ENCODE measurements around the gene TBL1XR1. TPM values are rescaled to one million over a fixed set of nuclear protein-coding genes. Genes with fewer than 3 reads are reported as not detected.
"Not testable (repeated sequence)": the region's sequence is repeated elsewhere in the genome, so short reads cannot be mapped to it uniquely, and the experiment has no call there.

Gene TBL1XR1
- total and polyA plus RNA-seq, 7 experiments from 2014 or later: 20.8 to 173 (median 107) TPM

- H3K36me3 ChIP-seq (ENCODE audit: control insufficient read depth in 2 of 3, insufficient read depth in 3 of 3, low read length in 3 of 3): no peaks in the 10 kb centered on the region
- ChIA-PET CTCF (interaction anchor here (1.3 kb wide), 1 partner anchor 11 kb away, joined by 3 read pairs; no protein-coding TSS in a partner anchor), POLR2A (no interaction called here)
- no peak overlapping the region for H3K27ac ChIP-seq (ENCODE audit: low read depth, low read length)
- Mint-ChIP-seq H3K27me3 (no peaks in the 10 kb centered on the region), H3K36me3 (peaks cover 4 to 45% (median 34%) of the 10 kb centered on the region in 5 donors), H3K4me3 (peak overlapping the region in 9 of 10 donors; percentile 21 to 73 (median 61)), H3K27ac (peak overlapping the region; percentile 2 to 82 (median 44)), H3K4me1 (peaks cover 48 to 88% (median 71%) of the 10 kb centered on the region in 7 donors), H3K9me3 (peaks cover 0 to 11% (median 0%) of the 10 kb centered on the region in 11 donors)
- no peak overlapping the region for H3K4me3 ChIP-seq (ENCODE audit: low read length)
- DNase-seq (no peak), ATAC-seq (no peak)
- H3K9me3 ChIP-seq (ENCODE audit: control insufficient read depth in 2 of 3, low read length in 3 of 3): no peaks in the 10 kb centered on the region
- no peaks in the 10 kb centered on the region for H3K27me3 ChIP-seq (ENCODE audit: control insufficient read depth in 2 of 2, insufficient read depth in 2 of 2, low read length in 2 of 2)
- H3K4me1 ChIP-seq (ENCODE audit: control insufficient read depth in 2 of 2, insufficient read depth in 2 of 2, low read length in 2 of 2): peaks cover 22 to 28% of the 10 kb centered on the region in 2 donors
- intact Hi-C loops (cut with micrococcal nuclease): loop anchor here in 1 of 2 donors (2.0 kb wide), 1 partner anchor 19 kb away; no protein-coding TSS in a partner anchor
Measured at GRCh38 chr3:177169936-177170722, 27.2 kb downstream of the TBL1XR1 start.

- Histone ChIP-seq H3K27me3 (ENCODE audit: control insufficient read depth in 2 of 2, insufficient read depth in 2 of 2, low read length in 2 of 2) (no peaks in the 10 kb centered on the region), H3K4me1 (ENCODE audit: control insufficient read depth in 2 of 2, insufficient read depth in 2 of 2, low read length in 2 of 2) (peaks cover 22 to 36% of the 10 kb centered on the region in 2 donors), H3K27ac (ENCODE audit: low read depth, low read length) (no peak overlapping the region), H3K36me3 (ENCODE audit: control insufficient read depth in 2 of 3, insufficient read depth in 3 of 3, low read length in 3 of 3) (no peaks in the 10 kb centered on the region), H3K9me3 (ENCODE audit: control insufficient read depth in 2 of 3, low read length in 3 of 3) (no peaks in the 10 kb centered on the region), H3K4me3 (ENCODE audit: low read length) (no peak overlapping the region)
- H3K27me3 Mint-ChIP-seq: no peaks in the 10 kb centered on the region
- H3K4me1 Mint-ChIP-seq: peaks cover 53 to 88% (median 74%) of the 10 kb centered on the region in 7 donors
- ATAC-seq: no peak
- intact Hi-C loops (cut with micrococcal nuclease): loop anchor here in 1 of 2 donors (2.0 kb wide), 1 partner anchor 18 kb away; no protein-coding TSS in a partner anchor
- H3K4me3 Mint-ChIP-seq: no peak overlapping the region
- peaks cover 0 to 11% (median 0%) of the 10 kb centered on the region in 11 donors for H3K9me3 Mint-ChIP-seq
- ChIA-PET POLR2A (no interaction called here), CTCF (no interaction called here)
- DNase-seq: no peak
- H3K27ac Mint-ChIP-seq: no peak overlapping the region
- H3K36me3 Mint-ChIP-seq: peaks cover 0 to 51% (median 42%) of the 10 kb centered on the region in 5 donors
Measured at GRCh38 chr3:177168431-177168830, 28.9 kb downstream of the TBL1XR1 start.

GRCh38 chr3:177162742-177163141 is 34.5 kb downstream of the TBL1XR1 start:
- peak overlapping the region in 1 of 10 donors; percentile 45 for H3K4me3 Mint-ChIP-seq
- Histone ChIP-seq H3K4me3 (ENCODE audit: low read length) (no peak overlapping the region), H3K27me3 (ENCODE audit: control insufficient read depth in 2 of 2, insufficient read depth in 2 of 2, low read length in 2 of 2) (no peaks in the 10 kb centered on the region), H3K27ac (ENCODE audit: low read depth, low read length) (no peak overlapping the region), H3K9me3 (ENCODE audit: control insufficient read depth in 2 of 3, low read length in 3 of 3) (no peaks in the 10 kb centered on the region), H3K36me3 (ENCODE audit: control insufficient read depth in 2 of 3, insufficient read depth in 3 of 3, low read length in 3 of 3) (peaks cover 0 to 6% (median 0%) of the 10 kb centered on the region in 3 experiments), H3K4me1 (ENCODE audit: control insufficient read depth in 2 of 2, insufficient read depth in 2 of 2, low read length in 2 of 2) (peaks cover 5 to 17% of the 10 kb centered on the region in 2 donors)
- H3K4me1 Mint-ChIP-seq: peaks cover 45 to 90% (median 63%) of the 10 kb centered on the region in 7 donors
- peak overlapping the region in 5 of 9 donors; percentile 13 to 54 (median 31) for H3K27ac Mint-ChIP-seq
- no peaks in the 10 kb centered on the region for H3K27me3 Mint-ChIP-seq
- ATAC-seq: no peak
- CTCF ChIA-PET: no interaction called here
- peaks cover 6 to 61% (median 47%) of the 10 kb centered on the region in 5 donors for H3K36me3 Mint-ChIP-seq
- peaks cover 0 to 13% (median 3%) of the 10 kb centered on the region in 11 donors for H3K9me3 Mint-ChIP-seq
- POLR2A ChIA-PET: no interaction called here
- no peak for DNase-seq
- intact Hi-C loops (cut with micrococcal nuclease): no loop called here

GRCh38 chr3:177161603-177162002 is 35.7 kb downstream of the TBL1XR1 start:
- H3K27ac Mint-ChIP-seq: peak overlapping the region in 6 of 9 donors; percentile 22 to 65 (median 47)
- H3K9me3 ChIP-seq (ENCODE audit: control insufficient read depth in 2 of 3, low read length in 3 of 3); H3K9me3 Mint-ChIP-seq; H3K36me3 ChIP-seq (ENCODE audit: control insufficient read depth in 2 of 3, insufficient read depth in 3 of 3, low read length in 3 of 3); DNase-seq; intact Hi-C loops (cut with micrococcal nuclease); ATAC-seq; H3K4me3 ChIP-seq (ENCODE audit: low read length); H3K27ac ChIP-seq (ENCODE audit: low read depth, low read length); H3K27me3 Mint-ChIP-seq; H3K27me3 ChIP-seq (ENCODE audit: control insufficient read depth in 2 of 2, insufficient read depth in 2 of 2, low read length in 2 of 2): not testable (repeated sequence)
- H3K36me3 Mint-ChIP-seq: peaks cover 6 to 55% (median 46%) of the 10 kb centered on the region in 5 donors
- H3K4me1 ChIP-seq (ENCODE audit: control insufficient read depth in 2 of 2, insufficient read depth in 2 of 2, low read length in 2 of 2): peaks cover 5 to 17% of the 10 kb centered on the region in 2 donors
- POLR2A ChIA-PET: interaction anchor here (0.7 kb wide), 1 partner anchor 595 kb away, joined by 5 read pairs; no protein-coding TSS in a partner anchor
- CTCF ChIA-PET: interaction anchor here (0.7 kb wide), 1 partner anchor 1123 kb away, joined by 3 read pairs; no protein-coding TSS in a partner anchor
- peaks cover 44 to 90% (median 62%) of the 10 kb centered on the region in 7 donors for H3K4me1 Mint-ChIP-seq
- peak overlapping the region in 1 of 10 donors; percentile 16 for H3K4me3 Mint-ChIP-seq

- peaks cover 31 to 81% (median 53%) of the 10 kb centered on the region in 7 donors for H3K4me1 Mint-ChIP-seq
- ChIA-PET CTCF (no interaction called here), POLR2A (interaction anchor here (2.1 kb wide), 1 partner anchor 9 kb away, joined by 8 read pairs; no protein-coding TSS in a partner anchor)
- Histone ChIP-seq H3K4me3 (ENCODE audit: low read length) (no peak overlapping the region), H3K27me3 (ENCODE audit: control insufficient read depth in 2 of 2, insufficient read depth in 2 of 2, low read length in 2 of 2) (no peaks in the 10 kb centered on the region), H3K4me1 (ENCODE audit: control insufficient read depth in 2 of 2, insufficient read depth in 2 of 2, low read length in 2 of 2) (peaks cover 0 to 6% of the 10 kb centered on the region in 2 donors), H3K9me3 (ENCODE audit: control insufficient read depth in 2 of 3, low read length in 3 of 3) (no peaks in the 10 kb centered on the region), H3K27ac (ENCODE audit: low read depth, low read length) (no peak overlapping the region), H3K36me3 (ENCODE audit: control insufficient read depth in 2 of 3, insufficient read depth in 3 of 3, low read length in 3 of 3) (peaks cover 0 to 6% (median 0%) of the 10 kb centered on the region in 3 experiments)
- H3K27ac Mint-ChIP-seq: peak overlapping the region in 3 of 9 donors; percentile 20 to 59 (median 55)
- H3K27me3 Mint-ChIP-seq: no peaks in the 10 kb centered on the region
- no peak overlapping the region for H3K4me3 Mint-ChIP-seq
- intact Hi-C loops (cut with micrococcal nuclease): loop anchor here in 1 of 2 donors (2.0 kb wide), 2 partner anchors 16 to 20 kb away; no protein-coding TSS in a partner anchor
- peaks cover 6 to 36% (median 32%) of the 10 kb centered on the region in 5 donors for H3K36me3 Mint-ChIP-seq
- ATAC-seq (no peak), DNase-seq (no peak)
- H3K9me3 Mint-ChIP-seq: peaks cover 0 to 5% (median 2%) of the 10 kb centered on the region in 11 donors
Measured at GRCh38 chr3:177158461-177158860, 38.8 kb downstream of the TBL1XR1 start.

- POLR2A ChIA-PET: no interaction called here
- Mint-ChIP-seq H3K27ac (peak overlapping the region in 1 of 9 donors; percentile 52), H3K4me3 (no peak overlapping the region)
Measured at GRCh38 chr3:177157492-177157891, 39.8 kb downstream of the TBL1XR1 start.

More at GRCh38 chr3:177157492-177157891, 39.8 kb downstream of the TBL1XR1 start:
- peaks cover 0 to 3% (median 0%) of the 10 kb centered on the region in 3 experiments for H3K36me3 ChIP-seq (ENCODE audit: control insufficient read depth in 2 of 3, insufficient read depth in 3 of 3, low read length in 3 of 3)
- H3K27ac ChIP-seq (ENCODE audit: low read depth, low read length): peak overlapping the region; percentile 26
- no peak for DNase-seq
- Mint-ChIP-seq H3K27me3 (no peaks in the 10 kb centered on the region), H3K4me1 (peaks cover 30 to 81% (median 56%) of the 10 kb centered on the region in 7 donors), H3K36me3 (peaks cover 5 to 28% (median 23%) of the 10 kb centered on the region in 5 donors), H3K9me3 (peaks cover 0 to 5% (median 2%) of the 10 kb centered on the region in 11 donors)
- ATAC-seq: no peak
- CTCF ChIA-PET: no interaction called here
- no peaks in the 10 kb centered on the region for H3K27me3 ChIP-seq (ENCODE audit: control insufficient read depth in 2 of 2, insufficient read depth in 2 of 2, low read length in 2 of 2)
- peaks cover 0 to 6% of the 10 kb centered on the region in 2 donors for H3K4me1 ChIP-seq (ENCODE audit: control insufficient read depth in 2 of 2, insufficient read depth in 2 of 2, low read length in 2 of 2)
- no peaks in the 10 kb centered on the region for H3K9me3 ChIP-seq (ENCODE audit: control insufficient read depth in 2 of 3, low read length in 3 of 3)
- intact Hi-C loops (cut with micrococcal nuclease): no loop called here
- H3K4me3 ChIP-seq (ENCODE audit: low read length): no peak overlapping the region

All from naive thymus-derived CD4-positive, alpha-beta T cell (primary cell).